MM.1S (cell line): ENCODE results near the gene RPL6.
"Not testable (repeated sequence)": the region's sequence is repeated elsewhere in the genome, so short reads cannot be mapped to it uniquely, and the experiment has no call there.

Source experiments
- CTCF ChIP-seq: fragments of 300-600 bp; sonication (generic); IDR thresholded peaks from 2 replicates; pipeline ENCODE4 v1.5.1; 2016; ENCODE audit warnings: antibody characterized with exemption, low read length, mixed read lengths
- EZH2 ChIP-seq: fragments of 300-600 bp; sonication (generic); optimal IDR thresholded peaks from 2 replicates; pipeline ENCODE3; 2017; ENCODE audit warnings: low read depth, mild to moderate bottlenecking, antibody characterized with exemption, low read length, mixed read lengths

DNA sequence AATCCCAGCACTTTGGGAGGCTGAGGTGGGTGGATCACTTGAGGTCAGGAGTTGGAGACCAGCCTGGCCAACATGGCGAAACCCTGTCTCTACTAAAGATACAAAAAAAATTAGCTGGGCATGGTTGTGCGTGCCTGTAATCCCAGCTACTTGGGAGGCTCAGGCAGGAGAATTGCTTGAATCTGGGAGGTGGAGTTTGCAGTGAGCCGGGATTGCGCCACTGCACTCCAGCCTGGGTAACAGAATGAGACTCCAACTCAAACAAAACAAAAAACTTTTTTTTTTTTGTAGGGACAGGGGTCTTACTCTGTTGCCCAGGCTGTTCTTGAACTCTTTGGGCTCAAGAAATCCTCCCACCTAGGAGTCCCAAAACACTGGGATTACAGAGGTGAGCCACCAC is 6.1 kb upstream of the RPL6 start:
- not testable (repeated sequence) for TF ChIP-seq CTCF, EZH2
